BE2C (cell line): ENCODE results near the gene FBXL19.

Source experiments
- DNase-seq: peaks from one replicate; pipeline ENCODE4 v3.0.0-alpha.2; 2020
- H3K27me3 ChIP-seq: fragments of 250-450 bp; sonication (Bioruptor Pico); 2 replicates; pipeline ENCODE4 v1.5.1; 2020; ENCODE audit warnings: mild to moderate bottlenecking
- H3K36me3 ChIP-seq: fragments of 250-450 bp; sonication (Bioruptor Pico); 2 replicates; pipeline ENCODE4 v1.5.1; 2020; ENCODE audit warnings: mild to moderate bottlenecking
- H3K4me1 ChIP-seq: fragments of 250-450 bp; sonication (Bioruptor Pico); 2 replicates; pipeline ENCODE4 v1.5.1; 2020
- H3K4me3 ChIP-seq: 2 replicates; pipeline ENCODE4 v1.5.1; 2011; ENCODE audit warnings: low read depth, low read length
- H3K9me3 ChIP-seq: fragments of 250-450 bp; sonication (Bioruptor Pico); 2 replicates; pipeline ENCODE4 v1.5.1; 2020
- CTCF ChIP-seq: IDR thresholded peaks from 2 replicates; pipeline ENCODE4 v1.5.1; 2012; ENCODE audit warnings: mild to moderate bottlenecking, low read depth, low read length

Gene FBXL19

GRCh38 chr16:30921459-30921747 is 2.0 kb upstream of the FBXL19 start:
- Histone ChIP-seq H3K36me3 (no peaks in the 10 kb centered on the region), H3K4me3 (no peak overlapping the region), H3K9me3 (no peaks in the 10 kb centered on the region), H3K27me3 (no peaks in the 10 kb centered on the region), H3K4me1 (no peaks in the 10 kb centered on the region)
- TF ChIP-seq CTCF: no peak
- DNase-seq: no peak

GRCh38 chr16:30921748-30922419 is 1.5 kb upstream of the FBXL19 start:
- no peaks in the 10 kb centered on the region for H3K4me1 ChIP-seq
- peak; percentile 94 for DNase-seq
- peak overlapping the region; percentile 77 for H3K4me3 ChIP-seq
- no peaks in the 10 kb centered on the region for H3K36me3 ChIP-seq
- H3K9me3 ChIP-seq: no peaks in the 10 kb centered on the region
- TF ChIP-seq CTCF: peak; percentile 92
- no peaks in the 10 kb centered on the region for H3K27me3 ChIP-seq

- H3K4me1 ChIP-seq: peaks cover under 1% of the 10 kb centered on the region; the same call in 1 of the 2 replicates
- no peaks in the 10 kb centered on the region for H3K36me3 ChIP-seq
- no peak for TF ChIP-seq CTCF
- H3K4me3 ChIP-seq: peak overlapping the region; percentile 99
- DNase-seq: peak; percentile 99
- no peaks in the 10 kb centered on the region for H3K27me3 ChIP-seq
- no peaks in the 10 kb centered on the region for H3K9me3 ChIP-seq
Observed at GRCh38 chr16:30922420-30922959, 882 bp upstream of the FBXL19 start.

GRCh38 chr16:30922960-30923535 is 324 bp upstream of the FBXL19 start:
- H3K27me3 ChIP-seq: no peaks in the 10 kb centered on the region
- H3K4me3 ChIP-seq: peak overlapping the region; percentile 99
- TF ChIP-seq CTCF: no peak
- H3K9me3 ChIP-seq: no peaks in the 10 kb centered on the region
- peaks cover 3% of the 10 kb centered on the region; the same call in 1 of the 2 replicates for H3K4me1 ChIP-seq
- peak; percentile 99 for DNase-seq
- H3K36me3 ChIP-seq: no peaks in the 10 kb centered on the region

GRCh38 chr16:30924076-30924912 is 922 bp downstream of the FBXL19 start:
- Histone ChIP-seq H3K27me3 (no peaks in the 10 kb centered on the region), H3K9me3 (no peaks in the 10 kb centered on the region), H3K4me3 (peak overlapping the region; percentile 99), H3K36me3 (0 out of 2 replicates have a peak, but pooled peaks cover 3% of the 10 kb centered on the region), H3K4me1 (peaks cover 3% of the 10 kb centered on the region; the same call in 1 of the 2 replicates)
- no peak for DNase-seq
- TF ChIP-seq CTCF: no peak
